GM12878 (cell line): ENCODE results near the gene PPL. TPM values are rescaled to one million over a fixed set of nuclear protein-coding genes. Genes with fewer than 3 reads are reported as not detected.

Experiments used
- ATAC-seq: fragments of 200-7000 bp; cut with Tn5 transposase; 3 replicates; pipeline ENCODE4 v1.9.1; 2020; ENCODE audit warnings: mild to moderate bottlenecking, moderate library complexity
- BruUV-seq: library from RNA; stranded (reverse); fragments of 400-500 nt; replicated peaks from 2 replicates; lab custom pipeline; 2021; lab: Mats Ljungman, UMichigan
- CTCF ChIA-PET: fragments of 300-600 bp; sonication (Branson Sonifier 250); formaldehyde crosslinking; extraction: SDS; loops from one replicate; lab custom pipeline; 2021; ENCODE audit warnings: inconsistent platforms; lab: Yijun Ruan, JAX
- POLR2A ChIA-PET: fragments of 350-600 bp; formaldehyde crosslinking; extraction: SDS; loops from one replicate; lab custom pipeline; 2021; ENCODE audit warnings: inconsistent platforms; lab: Charles Lee
- RAD21 ChIA-PET: fragments of 300-600 bp; sonication (Branson Sonifier 250); formaldehyde crosslinking; loops from one replicate; lab custom pipeline; 2023; ENCODE audit warnings: antibody characterized with exemption; ENCODE audit not compliant: unreplicated experiment; lab: Charles Lee
- SMC1A ChIA-PET: fragments of 300-600 bp; sonication (Branson Sonifier 250); formaldehyde crosslinking; loops from one replicate; lab custom pipeline; 2023; ENCODE audit not compliant: unreplicated experiment, uncharacterized antibody; lab: Charles Lee
- DNase-seq: peaks from one replicate; pipeline ENCODE4 v3.0.0-alpha.2; 2011; ENCODE audit warnings: low read depth, low spot score
- FAIRE-seq: peaks from 3 replicates; lab custom pipeline; 2011; peaks lifted over from hg19 to GRCh38; lab: Jason Lieb, UNC
- H2AFZ ChIP-seq: 2 replicates; pipeline ENCODE4 v1.6.0; 2011; ENCODE audit warnings: low read depth, low read length, control low read depth; ENCODE audit not compliant: control insufficient read depth
- H3K27ac ChIP-seq: 2 replicates; pipeline ENCODE4 v1.5.1; 2011; ENCODE audit warnings: control low read depth; ENCODE audit not compliant: control insufficient read depth, insufficient read depth
- H3K27me3 ChIP-seq, 2 experiments: replicated peaks in 1 of 2; 2 replicates each; pipeline versions ENCODE4 v1.6.0 to v1.6.1; 2011; ENCODE audit warnings: low read length in 1 of 2; ENCODE audit not compliant: control insufficient read depth in 2 of 2, insufficient read depth in 2 of 2
- H3K36me3 ChIP-seq, 2 experiments: 2 replicates each; pipeline ENCODE4 v1.5.1; 2011; ENCODE audit warnings: low read length in 1 of 2; ENCODE audit not compliant: control insufficient read depth in 2 of 2, insufficient read depth in 2 of 2
- H3K4me1 ChIP-seq: 2 replicates; pipeline ENCODE4 v1.6.1; 2011; ENCODE audit warnings: mild to moderate bottlenecking, low read length, moderate library complexity, mixed read lengths; ENCODE audit not compliant: control insufficient read depth, insufficient read depth
- H3K4me2 ChIP-seq: 2 replicates; pipeline ENCODE4 v1.6.0; 2011; ENCODE audit warnings: control low read depth; ENCODE audit not compliant: control insufficient read depth, insufficient read depth
- H3K4me3 ChIP-seq: fragments of 200-600 bp; sonication (generic); 2 replicates; pipeline ENCODE4 v1.5.1; 2016
- H3K79me2 ChIP-seq: 2 replicates; pipeline ENCODE4 v1.6.0; 2011; ENCODE audit warnings: low read length; ENCODE audit not compliant: control insufficient read depth, insufficient read depth
- H3K9ac ChIP-seq: 2 replicates; pipeline ENCODE4 v1.8.0; 2011; ENCODE audit warnings: low read length, control low read depth, mixed read lengths; ENCODE audit not compliant: control insufficient read depth, insufficient read depth
- H3K9me3 ChIP-seq: replicated peaks from 3 replicates; pipeline ENCODE4 v1.5.1; 2011; ENCODE audit warnings: mild to moderate bottlenecking, low read length; ENCODE audit not compliant: control insufficient read depth, insufficient read depth
- H4K20me1 ChIP-seq: 2 replicates; pipeline ENCODE4 v1.6.0; 2011; ENCODE audit not compliant: control insufficient read depth, insufficient read depth
- ATF2 ChIP-seq: IDR thresholded peaks from 2 replicates; pipeline ENCODE4 v1.6.1; 2012; ENCODE audit warnings: low read length, inconsistent platforms
- ATF3 ChIP-seq: IDR thresholded peaks from 2 replicates; pipeline ENCODE4 v1.6.1; 2011; ENCODE audit warnings: low read depth, mild to moderate bottlenecking, low read length, moderate library complexity, borderline replicate concordance; ENCODE audit errors: extremely low read depth
- NR2C2 ChIP-seq: IDR thresholded peaks from 2 replicates; pipeline ENCODE4 v1.6.1; 2011; ENCODE audit warnings: borderline replicate concordance, low read depth; ENCODE audit not compliant: control insufficient read depth, insufficient read length
- RUNX3 ChIP-seq: IDR thresholded peaks from 2 replicates; pipeline ENCODE4 v1.6.1; 2012; ENCODE audit warnings: low read length, inconsistent platforms
- ZNF384 ChIP-seq: IDR thresholded peaks from 2 replicates; pipeline ENCODE4 v1.6.1; 2012; ENCODE audit warnings: low read depth, mild to moderate bottlenecking, low read length, improper control_type of control experiment, borderline replicate concordance
- ZSCAN29 ChIP-seq: fragments of 450-650 bp; IDR thresholded peaks from 2 replicates; pipeline ENCODE4 v1.6.1; 2017; ENCODE audit warnings: mild to moderate bottlenecking, moderate library complexity
- WGBS: methylation state at CpG from one replicate; pipeline ENCODE4 v1.1.6; 2016; ENCODE audit warnings: low lambda C conversion rate; ENCODE audit not compliant: insufficient replicate concordance, insufficient coverage; ENCODE audit errors: missing lambda C conversion rate; 5-methylcytosine and 5-hydroxymethylcytosine counted together
- in situ Hi-C: fragments of 300-500 bp; cut with MboI; formaldehyde crosslinking; loops from 9 replicates; pipeline ENCODE4 v1.14.3; 2018; ENCODE audit warnings: mixed read lengths
- intact Hi-C: fragments of 100-400 bp; cut with micrococcal nuclease; formaldehyde crosslinking; loops from one replicate; pipeline ENCODE4 v1.14.2; 2022; ENCODE audit not compliant: unreplicated experiment
- polyA plus RNA-seq, 11 experiments: library from polyadenylated mRNA; depleted of rRNA in 4 of 11; unstranded in 6 of 11; stranded (reverse) in 5 of 11; fragments of >200 nt; fragmentation: Nextera tagmentation in 4 of 11; fragmentation: Illumina TruSeq in 1 of 11; extraction: Ambion mirVana in 4 of 11; extraction: Trizol in 1 of 11; gene quantifications; 1 replicate in 1 of 11; 2 replicates in 10 of 11; pipeline versions ENCODE4 v1.2.1 to v1.2.3, GENCODE V29; 2011 to 2016; ENCODE audit warnings: inconsistent platforms in 2 of 11, missing spikeins in 2 of 11, low read depth in 1 of 11
- total RNA-seq, 4 experiments: library from RNA; depleted of rRNA in 3 of 4; stranded (reverse); fragments of >200 nt in 3 of 4; fragmentation: Illumina TruSeq in 1 of 4; extraction: Trizol in 1 of 4; gene quantifications; 2 replicates each; pipeline versions ENCODE4 v1.2.1 to v1.2.3, GENCODE V29; 2013 to 2021

Gene PPL
- total and polyA plus RNA-seq, 10 of the 15 experiments (the other 5 are each of a cell fraction or from before 2014, with no cell fraction given), result 0.03 to 0.47 (median 0.05) TPM; not detected in 2

GRCh38 chr16:4891886-4892216 is 45.1 kb downstream of the PPL start:
- Histone ChIP-seq H3K27me3 (no peaks in the 10 kb centered on the region), H2AFZ (no peak overlapping the region), H3K4me2 (no peak overlapping the region), H3K79me2 (no peaks in the 10 kb centered on the region), H3K4me3 (no peak overlapping the region), H4K20me1 (no peaks in the 10 kb centered on the region), H3K9me3 (no peaks in the 10 kb centered on the region), H3K36me3 (no peaks in the 10 kb centered on the region), H3K9ac (no peak overlapping the region), H3K27ac (no peak overlapping the region), H3K4me1 (no peaks in the 10 kb centered on the region)
- intact Hi-C loops (no loop called here), in situ Hi-C loops (no loop called here)
- BruUV-seq, result no TSS peak
- ChIA-PET POLR2A (no interaction called here), RAD21 (no interaction called here), CTCF (no interaction called here), SMC1A (no interaction called here)
- DNase-seq, result no peak
- no peak for FAIRE-seq
- TF ChIP-seq ATF2 (no peak), ATF3 (no peak), RUNX3 (no peak), ZNF384 (no peak), ZSCAN29 (no peak), NR2C2 (no peak)
- 57% methylated on average over 11 of the region's 12 CpGs for WGBS
- no peak for ATAC-seq
